Thymus (tissue), 11 donors: ENCODE results near the gene DCAF6. TPM values are rescaled to one million over a fixed set of nuclear protein-coding genes. Genes with fewer than 3 reads are reported as not detected.

ENCODE experiments used
- DNase-seq, 9 donors: peaks; one replicate each; pipeline ENCODE4 v3.0.0-alpha.2; 2013; ENCODE audit warnings: low spot score in 9 of 9, low read depth in 6 of 9, missing footprints in 1 of 9
- H3K27ac ChIP-seq, 2 donors: one replicate each; pipeline ENCODE4 v1.5.1; 2013; ENCODE audit warnings: control low read depth in 1 of 2, low read depth in 1 of 2, low read length in 1 of 2, mild to moderate bottlenecking in 1 of 2, moderate library complexity in 1 of 2
- H3K27me3 ChIP-seq, 2 donors: one replicate each; pipeline ENCODE4 v1.5.1; 2013; ENCODE audit warnings: low read length in 1 of 2; ENCODE audit not compliant: control insufficient read depth in 2 of 2, insufficient read depth in 1 of 2
- H3K36me3 ChIP-seq, 2 donors: one replicate each; pipeline ENCODE4 v1.5.1; 2013; ENCODE audit warnings: low read length in 1 of 2, mild to moderate bottlenecking in 1 of 2, moderate library complexity in 1 of 2; ENCODE audit not compliant: control insufficient read depth in 2 of 2, insufficient read depth in 2 of 2
- H3K4me1 ChIP-seq, 2 donors: one replicate each; pipeline ENCODE4 v1.5.1; 2013; ENCODE audit warnings: low read length in 2 of 2; ENCODE audit not compliant: control insufficient read depth in 2 of 2, insufficient read depth in 2 of 2
- H3K4me3 ChIP-seq, 2 donors: one replicate each; pipeline ENCODE4 v1.5.1; 2013; ENCODE audit warnings: low read length in 2 of 2, control low read depth in 1 of 2, mild to moderate bottlenecking in 1 of 2
- H3K9me3 ChIP-seq, 2 donors: one replicate each; pipeline ENCODE4 v1.5.1; 2013; ENCODE audit warnings: low read length in 1 of 2, mild to moderate bottlenecking in 1 of 2; ENCODE audit not compliant: control insufficient read depth in 2 of 2, insufficient read depth in 1 of 2
- WGBS: extraction: QIAGEN DNeasy Blood & Tissue Kit; methylation state at CpG from one replicate; pipeline ENCODE4 v1.1.7; 2013; 5-methylcytosine and 5-hydroxymethylcytosine counted together
- polyA plus RNA-seq: library from polyadenylated mRNA; stranded (reverse); fragments of 200-250 nt; gene quantifications from one replicate; pipeline ENCODE4 v1.2.3, GENCODE V29; 2013
- total RNA-seq: library from RNA; stranded (reverse); fragments of 120-200 nt; gene quantifications from one replicate; pipeline ENCODE4 v1.2.4, GENCODE V29; 2013
- donor health status: healthy.

DCAF6 gene
- total and polyA plus RNA-seq, 2 donors, result 28.0 to 51.7 TPM

- over 99% methylated on average over 4 of the region's 4 CpGs for WGBS
- Histone ChIP-seq H3K4me3 (no peak overlapping the region), H3K27ac (no peak overlapping the region), H3K27me3 (no peaks in the 10 kb centered on the region), H3K9me3 (no peaks in the 10 kb centered on the region), H3K36me3 (no peaks in the 10 kb centered on the region), H3K4me1 (peaks cover 0 to 2% of the 10 kb centered on the region in 2 donors)
- no peak for DNase-seq
These were observed 157.1 kb downstream of the DCAF6 start for GRCh38 chr1:168093616-168094015.

- Histone ChIP-seq H3K36me3 (no peaks in the 10 kb centered on the region), H3K4me3 (no peak overlapping the region)
- WGBS, result 97% methylated on average over 6 of the region's 6 CpGs
These were observed 159.0 kb downstream of the DCAF6 start for GRCh38 chr1:168095476-168095875.

GRCh38 chr1:168096296-168097165 lies 160.0 kb downstream of the DCAF6 start:
- WGBS, result 97% methylated on average over 27 of the region's 27 CpGs
- Histone ChIP-seq H3K4me3 (no peak overlapping the region), H3K27ac (no peak overlapping the region), H3K27me3 (no peaks in the 10 kb centered on the region), H3K36me3 (no peaks in the 10 kb centered on the region), H3K9me3 (no peaks in the 10 kb centered on the region), H3K4me1 (peaks cover 0 to 2% of the 10 kb centered on the region in 2 donors)
- no peak for DNase-seq

More at GRCh38 chr1:168095476-168095875, 159.0 kb downstream of the DCAF6 start:
- Histone ChIP-seq H3K9me3 (no peaks in the 10 kb centered on the region), H3K27me3 (no peaks in the 10 kb centered on the region), H3K4me1 (peaks cover 0 to 2% of the 10 kb centered on the region in 2 donors), H3K27ac (no peak overlapping the region)
- no peak for DNase-seq

GRCh38 chr1:168097921-168098528 lies 161.5 kb downstream of the DCAF6 start:
- no peaks in the 10 kb centered on the region for H3K36me3 ChIP-seq
- H3K9me3 ChIP-seq, result no peaks in the 10 kb centered on the region
- no peaks in the 10 kb centered on the region for H3K27me3 ChIP-seq
- H3K27ac ChIP-seq, result no peak overlapping the region
- DNase-seq, result no peak
- H3K4me3 ChIP-seq, result no peak overlapping the region
- WGBS, result 97% methylated on average over 12 of the region's 12 CpGs
- H3K4me1 ChIP-seq, result no peaks in the 10 kb centered on the region

- DNase-seq, result no peak
- Histone ChIP-seq H3K4me1 (no peaks in the 10 kb centered on the region), H3K36me3 (no peaks in the 10 kb centered on the region), H3K9me3 (no peaks in the 10 kb centered on the region), H3K27me3 (no peaks in the 10 kb centered on the region), H3K27ac (no peak overlapping the region), H3K4me3 (no peak overlapping the region)
- 96% methylated on average over 15 of the region's 15 CpGs for WGBS
These were observed 162.2 kb downstream of the DCAF6 start for GRCh38 chr1:168098534-168099320.

- Histone ChIP-seq H3K27ac (no peak overlapping the region), H3K27me3 (no peaks in the 10 kb centered on the region), H3K4me3 (no peak overlapping the region), H3K36me3 (no peaks in the 10 kb centered on the region), H3K9me3 (no peaks in the 10 kb centered on the region), H3K4me1 (no peaks in the 10 kb centered on the region)
- 95% methylated on average over 7 of the region's 7 CpGs for WGBS
- DNase-seq, result no peak
These were observed 162.9 kb downstream of the DCAF6 start for GRCh38 chr1:168099337-168099801.

GRCh38 chr1:168100315-168101002 lies 164.0 kb downstream of the DCAF6 start:
- no peaks in the 10 kb centered on the region for H3K36me3 ChIP-seq
- DNase-seq, result no peak
- H3K4me1 ChIP-seq, result no peaks in the 10 kb centered on the region
- H3K4me3 ChIP-seq, result no peak overlapping the region
- no peak overlapping the region for H3K27ac ChIP-seq
- WGBS, result 97% methylated on average over 7 of the region's 7 CpGs
- H3K27me3 ChIP-seq, result no peaks in the 10 kb centered on the region
- H3K9me3 ChIP-seq, result no peaks in the 10 kb centered on the region

- H3K4me1 ChIP-seq, result no peaks in the 10 kb centered on the region
- H3K27me3 ChIP-seq, result no peaks in the 10 kb centered on the region
- no peak overlapping the region for H3K4me3 ChIP-seq
- H3K9me3 ChIP-seq, result no peaks in the 10 kb centered on the region
- no peak for DNase-seq
- no peaks in the 10 kb centered on the region for H3K36me3 ChIP-seq
- 97% methylated on average over 8 of the region's 8 CpGs for WGBS
- no peak overlapping the region for H3K27ac ChIP-seq
These were observed 164.9 kb downstream of the DCAF6 start for GRCh38 chr1:168101336-168101735.
